ENCODE data around the gene CRACDL. TPM values are rescaled to one million over a fixed set of nuclear protein-coding genes. Genes with fewer than 3 reads are reported as not detected.

Gene CRACDL
- total and polyA plus RNA-seq, 4 donors, result 0.67 to 7.5 (median 6.2) TPM

DNA sequence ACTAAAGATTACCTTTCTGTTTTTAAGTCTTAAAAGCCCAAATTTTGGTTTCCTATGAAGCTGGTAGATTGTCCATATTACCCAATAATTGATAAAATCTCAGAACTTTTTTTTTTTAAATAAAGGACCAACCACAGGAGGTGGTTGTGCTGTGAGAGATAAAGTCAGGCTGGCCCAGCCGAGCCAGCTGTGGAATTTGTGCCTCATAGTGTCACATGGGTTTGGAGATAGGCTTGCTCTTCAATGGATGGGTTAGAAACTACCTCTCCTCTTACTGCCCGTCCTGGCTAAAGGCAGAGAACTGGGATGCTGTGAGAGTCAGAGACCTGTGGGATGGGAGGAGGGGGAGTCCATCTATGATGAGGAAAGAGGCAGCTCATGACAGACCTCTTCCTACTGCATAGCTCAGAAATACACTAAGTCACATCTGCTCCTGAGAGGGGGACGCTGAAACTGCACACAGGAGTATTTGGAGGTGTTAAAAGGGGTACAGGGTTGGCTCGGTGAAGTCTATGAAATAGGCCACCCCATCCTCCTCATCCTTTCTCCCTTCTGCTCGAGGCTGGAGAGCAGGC, 105.4 kb downstream of the CRACDL start:
- intact Hi-C loops (cut with DNase I), result loop anchor here in 1 of 2 donors (10.0 kb wide), 1 partner anchor 234 kb away; no protein-coding TSS in a partner anchor
- H3K9me3 ChIP-seq (ENCODE audit: control insufficient read depth, low read length), result no peaks in the 10 kb centered on the region

DNA sequence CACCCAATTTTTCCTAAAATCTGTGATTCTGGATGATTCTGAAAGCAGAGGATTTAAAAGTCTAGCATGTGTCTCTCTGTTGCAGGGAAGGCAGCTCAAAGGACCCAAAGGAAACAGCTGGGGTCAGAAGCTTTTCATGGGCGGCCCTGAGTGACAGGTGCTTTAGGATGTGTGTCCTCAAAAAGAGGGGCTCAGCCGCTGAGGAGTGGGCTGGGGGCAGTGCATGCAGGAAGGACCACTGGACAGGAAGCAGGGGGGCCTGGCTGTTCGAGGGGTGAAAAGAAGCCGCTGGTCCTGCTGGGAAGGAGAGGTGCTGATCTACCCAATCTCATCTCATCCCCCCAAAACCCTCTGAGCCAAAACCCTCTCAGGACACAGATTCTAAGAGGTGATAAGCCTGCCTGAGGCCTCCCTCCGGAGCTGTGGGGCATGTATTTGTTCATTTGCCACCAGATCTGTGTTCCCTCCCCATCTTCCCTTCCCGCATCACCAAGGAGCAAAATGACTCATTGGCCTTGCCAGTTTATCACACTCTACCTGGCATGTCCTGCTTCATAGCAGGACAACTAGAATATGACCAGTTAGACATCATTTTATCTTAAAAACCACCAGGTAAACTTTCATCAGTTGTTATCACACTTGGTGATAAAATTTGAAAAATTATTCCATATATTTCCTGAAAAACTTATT, 106.3 kb downstream of the CRACDL start:
- no peaks in the 10 kb centered on the region for H3K36me3 ChIP-seq (ENCODE audit: control insufficient read depth in 1 of 2, insufficient read depth in 2 of 2, low read length in 1 of 2)
- ATAC-seq (ENCODE audit: low FRiP score), result no peak
- no peak for DNase-seq
- intact Hi-C loops (cut with DNase I), result loop anchor here in 1 of 2 donors (10.0 kb wide), 1 partner anchor 235 kb away; no protein-coding TSS in a partner anchor
- H3K9me3 ChIP-seq (ENCODE audit: control insufficient read depth, low read length), result no peaks in the 10 kb centered on the region
- H3K27me3 ChIP-seq (ENCODE audit: control insufficient read depth in 1 of 2, insufficient read depth in 2 of 2, low read length in 1 of 2), result no peaks in the 10 kb centered on the region
- 90 to 94% methylated on average over 6 of the region's 6 CpGs for WGBS, 2 donors
- H3K27ac ChIP-seq (ENCODE audit: low read depth in 1 of 2, low read length in 2 of 2), result no peak overlapping the region
- H3K4me3 ChIP-seq (ENCODE audit: low read length in 2 of 2), result no peak overlapping the region
- H3K4me1 ChIP-seq (ENCODE audit: control insufficient read depth in 1 of 2, insufficient read depth in 2 of 2, low read length in 2 of 2), result no peaks in the 10 kb centered on the region

More for the DNA sequence above, 105.4 kb downstream of the CRACDL start:
- DNase-seq (no peak), ATAC-seq (ENCODE audit: low FRiP score) (no peak)
- Histone ChIP-seq H3K4me1 (ENCODE audit: control insufficient read depth in 1 of 2, insufficient read depth in 2 of 2, low read length in 2 of 2) (no peaks in the 10 kb centered on the region), H3K27ac (ENCODE audit: low read depth in 1 of 2, low read length in 2 of 2) (no peak overlapping the region), H3K4me3 (ENCODE audit: low read length in 2 of 2) (no peak overlapping the region), H3K36me3 (ENCODE audit: control insufficient read depth in 1 of 2, insufficient read depth in 2 of 2, low read length in 1 of 2) (no peaks in the 10 kb centered on the region), H3K27me3 (ENCODE audit: control insufficient read depth in 1 of 2, insufficient read depth in 2 of 2, low read length in 1 of 2) (no peaks in the 10 kb centered on the region)
- WGBS, 2 donors, result 93 to 95% methylated on average over 5 of the region's 5 CpGs

DNA sequence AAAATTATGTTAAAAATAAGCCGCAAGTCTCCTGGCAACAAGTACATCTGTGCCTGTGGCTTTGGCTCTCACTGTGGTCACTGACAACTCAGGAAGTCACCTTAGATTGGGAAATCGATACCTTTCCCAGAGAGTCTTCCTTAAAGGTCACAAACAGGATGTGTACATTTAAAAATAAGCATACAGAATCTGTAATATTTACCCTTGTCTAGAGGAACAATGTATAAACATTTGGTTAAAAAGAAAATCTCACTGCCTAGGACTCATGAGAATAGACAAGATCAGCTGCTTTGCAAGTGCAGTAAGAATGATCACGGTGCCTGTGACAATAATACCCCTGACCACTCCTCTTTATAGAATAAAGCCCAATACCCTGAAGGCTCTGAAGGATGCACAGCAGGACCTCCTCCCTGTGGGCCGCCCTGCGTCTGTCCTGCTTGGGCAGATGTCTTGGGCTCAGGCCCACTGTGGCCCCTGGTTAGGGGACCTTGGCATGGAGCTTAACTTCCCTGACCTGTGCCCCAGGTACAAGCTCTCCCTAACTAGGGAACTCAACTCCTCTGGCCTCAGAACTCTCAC, 107.1 kb downstream of the CRACDL start:
- WGBS, 2 donors, result 89 to 91% methylated on average over 5 of the region's 5 CpGs
- no peak for DNase-seq
- H3K9me3 ChIP-seq (ENCODE audit: control insufficient read depth, low read length), result no peaks in the 10 kb centered on the region
- no peaks in the 10 kb centered on the region for H3K36me3 ChIP-seq (ENCODE audit: control insufficient read depth in 1 of 2, insufficient read depth in 2 of 2, low read length in 1 of 2)
- no peak overlapping the region for H3K4me3 ChIP-seq (ENCODE audit: low read length in 2 of 2)
- H3K27ac ChIP-seq (ENCODE audit: low read depth in 1 of 2, low read length in 2 of 2), result no peak overlapping the region
- ATAC-seq (ENCODE audit: low FRiP score), result no peak
- intact Hi-C loops (cut with DNase I), result no loop called here
- no peaks in the 10 kb centered on the region for H3K27me3 ChIP-seq (ENCODE audit: control insufficient read depth in 1 of 2, insufficient read depth in 2 of 2, low read length in 1 of 2)
- no peaks in the 10 kb centered on the region for H3K4me1 ChIP-seq (ENCODE audit: control insufficient read depth in 1 of 2, insufficient read depth in 2 of 2, low read length in 2 of 2)

DNA sequence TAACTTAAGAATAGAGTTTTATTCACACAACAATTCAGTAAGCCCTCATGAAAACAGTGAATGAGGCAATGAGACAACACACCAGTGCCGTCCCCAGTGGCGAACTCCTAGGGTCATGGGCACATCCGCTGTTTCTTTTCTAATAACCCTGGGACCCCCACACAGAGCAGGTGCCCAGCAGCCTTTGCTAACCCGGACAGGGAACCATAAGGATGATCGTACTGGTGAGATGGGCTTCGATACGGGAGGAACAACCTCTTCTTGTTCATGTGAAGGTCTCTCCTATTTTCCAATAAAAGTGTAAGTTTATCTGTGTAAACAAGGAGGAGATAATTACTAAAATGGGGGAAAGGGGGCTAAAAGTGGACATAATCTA, 107.7 kb downstream of the CRACDL start:
- Histone ChIP-seq H3K4me1 (ENCODE audit: control insufficient read depth in 1 of 2, insufficient read depth in 2 of 2, low read length in 2 of 2) (no peaks in the 10 kb centered on the region), H3K27ac (ENCODE audit: low read depth in 1 of 2, low read length in 2 of 2) (no peak overlapping the region), H3K36me3 (ENCODE audit: control insufficient read depth in 1 of 2, insufficient read depth in 2 of 2, low read length in 1 of 2) (no peaks in the 10 kb centered on the region), H3K4me3 (ENCODE audit: low read length in 2 of 2) (no peak overlapping the region), H3K27me3 (ENCODE audit: control insufficient read depth in 1 of 2, insufficient read depth in 2 of 2, low read length in 1 of 2) (no peaks in the 10 kb centered on the region), H3K9me3 (ENCODE audit: control insufficient read depth, low read length) (no peaks in the 10 kb centered on the region)
- WGBS, 2 donors, result 95% methylated on average over 7 of the region's 7 CpGs
- ATAC-seq (ENCODE audit: low FRiP score) (no peak), DNase-seq (no peak)
- intact Hi-C loops (cut with DNase I), result no loop called here

DNA sequence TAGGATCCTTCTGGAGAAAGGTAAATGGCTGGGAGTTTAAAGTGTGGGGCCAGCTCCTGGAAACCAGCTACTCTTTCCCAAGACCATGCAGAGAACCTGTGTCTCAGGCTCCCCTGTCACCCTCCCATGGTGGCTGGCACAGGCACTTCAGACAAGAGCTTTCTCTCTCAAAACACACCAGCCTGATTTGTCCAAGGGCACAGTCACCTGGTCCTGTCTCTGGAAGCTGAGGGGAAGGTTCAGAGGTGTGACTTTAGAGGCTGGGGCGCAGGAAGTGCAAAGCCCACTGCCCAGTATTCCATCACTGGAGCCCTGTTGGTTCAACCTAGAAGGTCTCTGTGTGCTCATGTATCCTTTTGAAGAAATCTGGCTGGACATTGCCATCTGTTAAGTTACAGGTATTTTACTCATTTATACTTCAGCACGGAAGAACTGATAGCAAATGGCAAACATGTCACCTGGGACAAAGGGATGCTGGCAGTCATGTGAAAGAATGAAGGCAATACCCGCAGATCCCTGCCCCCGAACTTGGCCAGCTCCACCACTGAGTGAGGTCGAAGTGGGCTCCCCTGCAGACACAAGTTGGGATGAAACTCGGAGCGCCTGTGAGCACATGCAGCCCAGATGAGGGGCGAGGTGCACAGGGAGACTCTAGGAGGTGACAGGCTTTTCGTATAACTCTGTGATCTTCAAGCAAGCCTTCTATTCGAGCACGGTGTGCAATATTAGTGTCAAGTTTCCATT, 108.2 kb downstream of the CRACDL start:
- DNase-seq, result no peak
- Histone ChIP-seq H3K36me3 (ENCODE audit: control insufficient read depth in 1 of 2, insufficient read depth in 2 of 2, low read length in 1 of 2) (no peaks in the 10 kb centered on the region), H3K27ac (ENCODE audit: low read depth in 1 of 2, low read length in 2 of 2) (no peak overlapping the region), H3K27me3 (ENCODE audit: control insufficient read depth in 1 of 2, insufficient read depth in 2 of 2, low read length in 1 of 2) (no peaks in the 10 kb centered on the region), H3K4me1 (ENCODE audit: control insufficient read depth in 1 of 2, insufficient read depth in 2 of 2, low read length in 2 of 2) (no peaks in the 10 kb centered on the region), H3K9me3 (ENCODE audit: control insufficient read depth, low read length) (no peaks in the 10 kb centered on the region), H3K4me3 (ENCODE audit: low read length in 2 of 2) (no peak overlapping the region)
- intact Hi-C loops (cut with DNase I), result no loop called here
- 92% methylated on average over 11 of the region's 11 CpGs for WGBS, 2 donors
- no peak for ATAC-seq (ENCODE audit: low FRiP score)

DNA sequence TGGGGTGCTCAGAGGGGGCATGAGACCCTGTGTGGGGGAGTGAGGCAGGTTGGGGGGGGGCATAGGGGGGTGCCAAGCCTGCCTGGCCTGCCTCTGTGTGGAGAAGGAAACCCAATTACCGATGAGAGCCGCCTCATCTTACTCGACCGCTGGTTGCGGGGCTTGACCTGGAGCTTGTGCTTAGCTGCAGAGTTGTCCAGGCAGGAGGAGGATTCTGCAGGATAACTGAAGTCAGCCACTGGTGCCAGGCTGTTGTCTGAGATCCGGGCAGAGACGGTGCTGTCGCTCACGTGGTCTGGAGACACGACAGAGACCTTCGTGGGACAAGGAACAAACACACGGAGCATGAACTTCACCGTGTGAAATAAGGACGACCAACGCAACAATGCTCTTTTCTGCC, 109.2 kb downstream of the CRACDL start:
- Histone ChIP-seq H3K4me1 (ENCODE audit: control insufficient read depth in 1 of 2, insufficient read depth in 2 of 2, low read length in 2 of 2) (no peaks in the 10 kb centered on the region), H3K4me3 (ENCODE audit: low read length in 2 of 2) (no peak overlapping the region), H3K36me3 (ENCODE audit: control insufficient read depth in 1 of 2, insufficient read depth in 2 of 2, low read length in 1 of 2) (no peaks in the 10 kb centered on the region), H3K9me3 (ENCODE audit: control insufficient read depth, low read length) (no peaks in the 10 kb centered on the region), H3K27ac (ENCODE audit: low read depth in 1 of 2, low read length in 2 of 2) (no peak overlapping the region), H3K27me3 (ENCODE audit: control insufficient read depth in 1 of 2, insufficient read depth in 2 of 2, low read length in 1 of 2) (no peaks in the 10 kb centered on the region)
- no peak for DNase-seq
- no peak for ATAC-seq (ENCODE audit: low FRiP score)
- intact Hi-C loops (cut with DNase I), result no loop called here
- 94 to 96% methylated on average over 15 of the region's 15 CpGs for WGBS, 2 donors

DNA sequence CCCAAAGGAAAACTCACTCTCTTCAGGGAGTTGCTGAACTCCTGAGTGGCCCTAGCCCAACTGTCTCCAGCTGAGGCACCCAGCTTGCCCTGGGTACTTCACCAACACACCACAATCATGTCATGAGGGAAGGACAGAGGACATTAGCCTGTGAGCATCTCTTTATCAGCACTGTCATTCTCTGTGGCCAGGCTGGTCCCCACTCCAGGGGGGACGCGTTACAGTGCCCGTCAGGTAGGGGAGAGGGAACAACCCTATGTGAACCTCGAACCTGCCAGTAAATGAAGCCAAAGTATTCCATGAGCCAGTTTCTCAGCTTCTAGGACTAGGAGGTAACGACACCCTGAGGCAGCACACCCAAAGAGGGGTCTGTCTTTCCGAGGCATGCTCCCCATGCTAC, 110.2 kb downstream of the CRACDL start:
- Histone ChIP-seq H3K4me3 (ENCODE audit: low read length in 2 of 2) (no peak overlapping the region), H3K4me1 (ENCODE audit: control insufficient read depth in 1 of 2, insufficient read depth in 2 of 2, low read length in 2 of 2) (no peaks in the 10 kb centered on the region), H3K36me3 (ENCODE audit: control insufficient read depth in 1 of 2, insufficient read depth in 2 of 2, low read length in 1 of 2) (no peaks in the 10 kb centered on the region), H3K9me3 (ENCODE audit: control insufficient read depth, low read length) (no peaks in the 10 kb centered on the region), H3K27me3 (ENCODE audit: control insufficient read depth in 1 of 2, insufficient read depth in 2 of 2, low read length in 1 of 2) (no peaks in the 10 kb centered on the region), H3K27ac (ENCODE audit: low read depth in 1 of 2, low read length in 2 of 2) (no peak overlapping the region)
- ATAC-seq (ENCODE audit: low FRiP score), result no peak
- WGBS, 2 donors, result 95% methylated on average over 6 of the region's 6 CpGs
- no peak for DNase-seq
- intact Hi-C loops (cut with DNase I), result no loop called here

DNA sequence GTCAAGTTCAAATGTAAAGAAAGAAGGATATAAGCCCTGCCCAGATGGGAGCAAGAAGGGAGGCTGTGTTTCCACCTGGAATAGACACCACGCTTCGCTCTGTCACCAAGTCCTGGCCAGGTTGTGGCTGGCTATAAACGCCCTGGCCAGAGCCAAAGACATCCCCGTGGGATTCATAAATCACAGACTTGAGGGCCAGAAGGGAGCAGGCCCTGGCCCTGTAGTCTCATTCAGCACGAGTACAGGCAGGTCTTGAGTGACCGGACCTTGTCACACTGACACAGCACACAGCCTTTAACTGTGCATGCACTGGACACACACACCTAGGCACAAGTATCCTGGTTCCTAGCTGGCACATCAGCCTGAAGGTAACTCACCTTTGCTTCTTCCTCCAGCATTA, 110.6 kb downstream of the CRACDL start:
- H3K27ac ChIP-seq (ENCODE audit: low read depth in 1 of 2, low read length in 2 of 2), result no peak overlapping the region
- H3K36me3 ChIP-seq (ENCODE audit: control insufficient read depth in 1 of 2, insufficient read depth in 2 of 2, low read length in 1 of 2), result no peaks in the 10 kb centered on the region
- no peak for ATAC-seq (ENCODE audit: low FRiP score)
- no peaks in the 10 kb centered on the region for H3K9me3 ChIP-seq (ENCODE audit: control insufficient read depth, low read length)
- H3K4me1 ChIP-seq (ENCODE audit: control insufficient read depth in 1 of 2, insufficient read depth in 2 of 2, low read length in 2 of 2), result no peaks in the 10 kb centered on the region
- no peak for DNase-seq
- no peaks in the 10 kb centered on the region for H3K27me3 ChIP-seq (ENCODE audit: control insufficient read depth in 1 of 2, insufficient read depth in 2 of 2, low read length in 1 of 2)
- intact Hi-C loops (cut with DNase I), result no loop called here
- no peak overlapping the region for H3K4me3 ChIP-seq (ENCODE audit: low read length in 2 of 2)
- WGBS, 2 donors, result 18 to 26% methylated on average over 6 of the region's 6 CpGs

All from aorta (tissue), 5 donors.